ENCODE measurements around the gene KRT9. TPM values are rescaled to one million over a fixed set of nuclear protein-coding genes. Genes with fewer than 3 reads are reported as not detected.

Gene KRT9
- total and polyA plus RNA-seq, 12 donors = 0.14 to 2.1 (median 0.46) TPM; not detected in 8

- no peak overlapping the region for H3K27ac ChIP-seq
- DNase-seq = no peak
- no peaks in the 10 kb centered on the region for H3K9me3 ChIP-seq (replicated peaks in 1 of 3)
- no peaks in the 10 kb centered on the region for H3K36me3 ChIP-seq (replicated peaks in 1 of 2)
- no peaks in the 10 kb centered on the region for H3K27me3 ChIP-seq
- 87 to 90% (median 90%) methylated on average over 10 to 14 of the region's 14 CpGs for WGBS, 4 donors
- intact Hi-C loops (cut with DNase I) = no loop called here
- no peak for TF ChIP-seq POLR2A (IDR thresholded peaks at IDR 0.05)
- no peaks in the 10 kb centered on the region for H3K4me1 ChIP-seq (replicated peaks in 1 of 2)
- H3K4me3 ChIP-seq = no peak overlapping the region
Measured at GRCh38 chr17:41516830-41517283, 55.0 kb downstream of the KRT9 start.

DNA sequence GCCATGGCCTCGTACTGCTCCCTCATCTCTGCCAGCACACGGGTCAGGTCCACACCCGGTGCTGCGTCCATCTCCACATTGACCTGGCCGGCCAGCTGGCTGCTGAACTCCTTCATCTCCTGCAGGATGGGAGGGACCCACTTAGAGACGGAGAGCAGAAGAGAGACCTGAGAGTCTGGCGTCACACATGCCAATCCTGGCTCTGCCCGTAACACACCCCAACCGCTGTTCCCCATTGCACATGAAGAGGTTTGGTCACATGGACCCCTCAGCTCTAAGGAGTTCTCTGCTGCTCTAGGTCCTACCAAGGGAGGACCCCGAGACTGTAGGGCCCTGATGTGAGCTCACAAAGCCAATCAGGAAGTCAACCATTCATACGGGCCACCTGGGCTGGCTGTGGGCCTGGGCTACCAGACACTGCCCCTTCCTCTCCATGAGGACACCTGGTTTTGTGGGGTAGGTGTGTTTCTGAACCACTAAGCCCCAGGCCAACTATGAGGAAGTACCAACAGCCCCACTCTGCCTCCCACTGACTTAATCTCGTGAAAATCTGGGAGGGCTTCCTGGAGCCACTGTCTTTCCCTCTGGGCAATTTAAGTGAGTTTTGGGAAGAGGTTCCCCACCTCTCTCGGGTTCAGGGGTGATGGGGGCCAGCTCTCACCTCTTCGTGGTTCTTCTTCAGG is 55.6 kb downstream of the KRT9 start:
- Histone ChIP-seq H3K9me3 (replicated peaks in 1 of 3) (no peaks in the 10 kb centered on the region), H3K27me3 (no peaks in the 10 kb centered on the region), H3K27ac (no peak overlapping the region), H3K4me1 (replicated peaks in 1 of 2) (no peaks in the 10 kb centered on the region), H3K4me3 (no peak overlapping the region), H3K36me3 (replicated peaks in 1 of 2) (no peaks in the 10 kb centered on the region)
- WGBS, 4 donors = 83 to 91% (median 87%) methylated on average over 5 to 14 of the region's 14 CpGs
- intact Hi-C loops (cut with DNase I) = no loop called here
- TF ChIP-seq CTCF (IDR thresholded peaks at IDR 0.05) (no peak), POLR2A (IDR thresholded peaks at IDR 0.05) (no peak)
- no peak for DNase-seq

Small RNA genes within 50 kb of the gene (microRNA-seq; reads per million reads assigned to microRNA genes)
- 0 reads per million in 3 donors for gene MIR6510

Other genes starting within 250 kb of the KRT9 start
- not detected for gene KRT33A, start 221.2 kb downstream of the KRT9 start, total RNA-seq
- not detected for gene KRT33A, start 221.2 kb downstream of the KRT9 start, polyA plus RNA-seq
- not detected for gene KRT33B, start 202.2 kb downstream of the KRT9 start, total RNA-seq
- gene KRT33B, start 202.2 kb downstream of the KRT9 start, polyA plus RNA-seq = not detected
- gene KRT34, start 189.8 kb downstream of the KRT9 start, total RNA-seq = not detected
- not detected for gene KRT34, start 189.8 kb downstream of the KRT9 start, polyA plus RNA-seq
- gene KRT31, start 174.5 kb downstream of the KRT9 start, total RNA-seq = not detected
- gene KRT31, start 174.5 kb downstream of the KRT9 start, polyA plus RNA-seq = not detected
- not detected for gene KRT37, start 147.5 kb downstream of the KRT9 start, total RNA-seq
- gene KRT37, start 147.5 kb downstream of the KRT9 start, polyA plus RNA-seq = not detected
- gene KRT38, start 131.1 kb downstream of the KRT9 start, total RNA-seq = not detected
- not detected for gene KRT38, start 131.1 kb downstream of the KRT9 start, polyA plus RNA-seq
- not detected for gene KRT32, start 104.7 kb downstream of the KRT9 start, total RNA-seq
- not detected for gene KRT32, start 104.7 kb downstream of the KRT9 start, polyA plus RNA-seq
- not detected for gene KRT35, start 90.9 kb downstream of the KRT9 start, total RNA-seq
- gene KRT35, start 90.9 kb downstream of the KRT9 start, polyA plus RNA-seq = not detected
- under 1 TPM in 1 of 9 donors, not detected in 8; 0.28 TPM for gene KRT36, start 82.1 kb downstream of the KRT9 start, total RNA-seq
- gene KRT36, start 82.1 kb downstream of the KRT9 start, polyA plus RNA-seq = not detected
- gene KRT13, start 66.4 kb downstream of the KRT9 start, total RNA-seq = 1 to 10 TPM in 1 of 9 donors, under 1 TPM in 2, not detected in 6; 0.54 to 3.5 (median 0.83) TPM
- 10 to 100 TPM in 2 of 3 donors, not detected in 1; 18.6 to 20.0 TPM for gene KRT13, start 66.4 kb downstream of the KRT9 start, polyA plus RNA-seq
- gene KRT15, start 53.2 kb downstream of the KRT9 start, total RNA-seq = under 1 TPM in 2 of 9 donors, not detected in 7; 0.18 to 0.25 TPM
- under 1 TPM in 2 of 3 donors, not detected in 1; 0.64 to 0.88 TPM for gene KRT15, start 53.2 kb downstream of the KRT9 start, polyA plus RNA-seq
- 10 to 100 TPM in 3 of 9 donors, 1 to 10 TPM in 6; 1.1 to 30.1 (median 4.6) TPM for gene KRT19, start 43.8 kb downstream of the KRT9 start, total RNA-seq
- gene KRT19, start 43.8 kb downstream of the KRT9 start, polyA plus RNA-seq = 10 to 100 TPM in 2 of 3 donors, 1 to 10 TPM in 1; 3.2 to 49.1 (median 26.1) TPM
- under 1 TPM in 1 of 9 donors, not detected in 8; 0.35 TPM for gene KRT14, start 14.8 kb upstream of the KRT9 start, total RNA-seq
- 1 to 10 TPM in 1 of 3 donors, not detected in 2; 1.2 TPM for gene KRT14, start 14.8 kb upstream of the KRT9 start, polyA plus RNA-seq
- 1 to 10 TPM in 2 of 9 donors, under 1 TPM in 5, not detected in 2; 0.18 to 3.0 (median 0.53) TPM for gene KRT16, start 40.7 kb upstream of the KRT9 start, total RNA-seq
- 1 to 10 TPM in 2 of 3 donors, not detected in 1; 2.6 to 4.5 TPM for gene KRT16, start 40.7 kb upstream of the KRT9 start, polyA plus RNA-seq
- gene KRT17, start 52.5 kb upstream of the KRT9 start, total RNA-seq = under 1 TPM in 3 of 9 donors, not detected in 6; 0.39 to 0.55 (median 0.55) TPM
- gene KRT17, start 52.5 kb upstream of the KRT9 start, polyA plus RNA-seq = 1 to 10 TPM in 1 of 3 donors, under 1 TPM in 1, not detected in 1; 0.97 to 1.3 TPM
- 1,000 to 10,000 TPM in 1 of 9 donors, 100 to 1,000 TPM in 8; 105 to 1,189 (median 176) TPM for gene EIF1, start 116.8 kb upstream of the KRT9 start, total RNA-seq
- gene EIF1, start 116.8 kb upstream of the KRT9 start, polyA plus RNA-seq = 1,000 to 10,000 TPM in 1 of 3 donors, 100 to 1,000 TPM in 2; 269 to 1,002 (median 614) TPM
- not detected for gene GAST, start 140.3 kb upstream of the KRT9 start, total RNA-seq
- gene GAST, start 140.3 kb upstream of the KRT9 start, polyA plus RNA-seq = not detected
- gene HAP1, start 162.6 kb upstream of the KRT9 start, total RNA-seq = 1 to 10 TPM in 3 of 9 donors, under 1 TPM in 5, not detected in 1; 0.17 to 2.8 (median 0.58) TPM
- gene HAP1, start 162.6 kb upstream of the KRT9 start, polyA plus RNA-seq = 1 to 10 TPM in 1 of 3 donors, under 1 TPM in 2; 0.26 to 2.8 (median 0.91) TPM
- gene JUP, start 214.7 kb upstream of the KRT9 start, total RNA-seq = 10 to 100 TPM in 8 of 9 donors, 1 to 10 TPM in 1; 9.6 to 81.3 (median 35.5) TPM
- 10 to 100 TPM in 2 of 3 donors, 1 to 10 TPM in 1; 4.9 to 27.8 (median 21.1) TPM for gene JUP, start 214.7 kb upstream of the KRT9 start, polyA plus RNA-seq
- gene P3H4, start 239.9 kb upstream of the KRT9 start, total RNA-seq = 10 to 100 TPM; 22.7 to 67.2 (median 30.8) TPM
- gene P3H4, start 239.9 kb upstream of the KRT9 start, polyA plus RNA-seq = 10 to 100 TPM; 12.8 to 19.1 (median 14.1) TPM
- 100 to 1,000 TPM in 3 of 9 donors, 10 to 100 TPM in 6; 62.3 to 131 (median 86.3) TPM for gene FKBP10, start 240.9 kb upstream of the KRT9 start, total RNA-seq
- 100 to 1,000 TPM in 2 of 3 donors, 10 to 100 TPM in 1; 28.4 to 244 (median 157) TPM for gene FKBP10, start 240.9 kb upstream of the KRT9 start, polyA plus RNA-seq

Data from adrenal gland (tissue), 12 donors.